ENCODE results near the gene ATP6V1A. TPM values are rescaled to one million over a fixed set of nuclear protein-coding genes. Genes with fewer than 3 reads are reported as not detected.

The ATP6V1A gene
- total RNA-seq, 1 experiment from 2014 or later: 73.4 TPM

GRCh38 chr3:113697500-113698090, 49.2 kb upstream of the ATP6V1A start:
- H3K27ac Mint-ChIP-seq: no peak overlapping the region
- WGBS (ENCODE audit: extremely low coverage, insufficient read length, low lambda C conversion rate): no CpG with 5 or more reads among the region's 10 CpGs
- Histone ChIP-seq H2BK120ac (ENCODE audit: low read depth, low read length, poor library complexity, severe bottlenecking) (no peak overlapping the region), H4K20me1 (ENCODE audit: control insufficient read depth, insufficient read depth, insufficient read length) (no peaks in the 10 kb centered on the region), H3T11ph (ENCODE audit: low read length) (no peak overlapping the region), H2BK15ac (ENCODE audit: low read depth, low read length) (no peak overlapping the region), H3K23ac (ENCODE audit: insufficient read length, low read depth, low read length) (no peak overlapping the region), H3K23me2 (ENCODE audit: insufficient read length, low read depth, low read length, poor library complexity, severe bottlenecking) (peaks cover 6% of the 10 kb centered on the region), H2BK20ac (ENCODE audit: low read depth, low read length, poor library complexity, severe bottlenecking) (no peak overlapping the region), H2BK12ac (ENCODE audit: insufficient read length, low read depth, low read length) (no peak overlapping the region), H3K4me2 (ENCODE audit: insufficient read depth, insufficient read length, low read length) (peak overlapping the region; percentile 83), H3K9me3 (ENCODE audit: control insufficient read depth, low read depth, low read length) (no peaks in the 10 kb centered on the region), H3K9ac (ENCODE audit: extremely low read depth, insufficient read length, low read length) (peak overlapping the region; percentile 81), H3K79me1 (ENCODE audit: insufficient read depth, low read depth, low read length, poor library complexity, severe bottlenecking) (no peaks in the 10 kb centered on the region), H4K91ac (ENCODE audit: insufficient read length, low read depth, low read length) (no peak overlapping the region), H3K18ac (ENCODE audit: insufficient read length, low read depth, low read length) (no peak overlapping the region), H4K8ac (replicated peaks; ENCODE audit: insufficient read length, low read depth, low read length) (no peak overlapping the region), H2BK5ac (ENCODE audit: insufficient read length, low read length) (no peak overlapping the region), H4K5ac (ENCODE audit: insufficient read length, low read depth, low read length) (no peak overlapping the region), H2AK5ac (ENCODE audit: insufficient read length, low read length) (no peak overlapping the region), H3K14ac (ENCODE audit: insufficient read depth, low read length) (no peak overlapping the region), H3K4ac (ENCODE audit: low read depth, low read length) (no peak overlapping the region), H3K56ac (ENCODE audit: insufficient read length, low read depth, low read length) (no peak overlapping the region), H3K27me3 (ENCODE audit: insufficient read depth, low read length) (no peaks in the 10 kb centered on the region), H3K27ac (ENCODE audit: insufficient read length, low read depth, low read length) (no peak overlapping the region), H2AFZ (ENCODE audit: low read length) (no peak overlapping the region), H3K4me1 (ENCODE audit: insufficient read depth, low read length) (no peaks in the 10 kb centered on the region), H3K79me2 (ENCODE audit: insufficient read depth, low read length) (no peaks in the 10 kb centered on the region; the same call in 1 of the 2 replicates)
- H3K4me3 Mint-ChIP-seq: no peak overlapping the region
- peaks cover 12% of the 10 kb centered on the region in 2 experiments for H3K4me1 Mint-ChIP-seq
- H3K9me3 Mint-ChIP-seq: no peaks in the 10 kb centered on the region; a peak in 1 of 5 replicates
- TF ChIP-seq, protein P1, sequence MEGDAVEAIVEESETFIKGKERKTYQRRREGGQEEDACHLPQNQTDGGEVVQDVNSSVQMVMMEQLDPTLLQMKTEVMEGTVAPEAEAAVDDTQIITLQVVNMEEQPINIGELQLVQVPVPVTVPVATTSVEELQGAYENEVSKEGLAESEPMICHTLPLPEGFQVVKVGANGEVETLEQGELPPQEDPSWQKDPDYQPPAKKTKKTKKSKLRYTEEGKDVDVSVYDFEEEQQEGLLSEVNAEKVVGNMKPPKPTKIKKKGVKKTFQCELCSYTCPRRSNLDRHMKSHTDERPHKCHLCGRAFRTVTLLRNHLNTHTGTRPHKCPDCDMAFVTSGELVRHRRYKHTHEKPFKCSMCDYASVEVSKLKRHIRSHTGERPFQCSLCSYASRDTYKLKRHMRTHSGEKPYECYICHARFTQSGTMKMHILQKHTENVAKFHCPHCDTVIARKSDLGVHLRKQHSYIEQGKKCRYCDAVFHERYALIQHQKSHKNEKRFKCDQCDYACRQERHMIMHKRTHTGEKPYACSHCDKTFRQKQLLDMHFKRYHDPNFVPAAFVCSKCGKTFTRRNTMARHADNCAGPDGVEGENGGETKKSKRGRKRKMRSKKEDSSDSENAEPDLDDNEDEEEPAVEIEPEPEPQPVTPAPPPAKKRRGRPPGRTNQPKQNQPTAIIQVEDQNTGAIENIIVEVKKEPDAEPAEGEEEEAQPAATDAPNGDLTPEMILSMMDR (conservative IDR thresholded peaks at IDR 0.05): no peak
- H3K36me3 Mint-ChIP-seq (ENCODE audit: insufficient read depth in 1 of 3, low read depth in 3 of 3): peaks cover 0 to 1% (median 0%) of the 10 kb centered on the region in 3 experiments; a peak in 2 of 7 replicates
- no peak for DNase-seq
- H3K27me3 Mint-ChIP-seq (ENCODE audit: low read depth): no peaks in the 10 kb centered on the region
